MM.1S (cell line): ENCODE data around the gene AGAP3.

Source experiments
- CTCF ChIP-seq: fragments of 300-600 bp; sonication (generic); IDR thresholded peaks from 2 replicates; pipeline ENCODE4 v1.5.1; 2016; ENCODE audit warnings: antibody characterized with exemption, low read length, mixed read lengths
- EZH2 ChIP-seq: fragments of 300-600 bp; sonication (generic); optimal IDR thresholded peaks from 2 replicates; pipeline ENCODE3; 2017; ENCODE audit warnings: low read depth, mild to moderate bottlenecking, antibody characterized with exemption, low read length, mixed read lengths
- EZH2phosphoT487 ChIP-seq: fragments of 300-600 bp; sonication (generic); IDR thresholded peaks from 2 replicates; pipeline ENCODE4 v1.6.1; 2018; ENCODE audit warnings: antibody characterized with exemption, low read length

- TF ChIP-seq CTCF (no peak), EZH2 (no peak), EZH2phosphoT487 (no peak)
Measured at GRCh38 chr7:151122276-151122675, 36.0 kb downstream of the AGAP3 start.
